Esophagus (tissue), 2 donors: Measurements from ENCODE around the gene SIN3A. TPM values are rescaled to one million over a fixed set of nuclear protein-coding genes. Genes with fewer than 3 reads are reported as not detected.
"Not testable (repeated sequence)": the region's sequence is repeated elsewhere in the genome, so short reads cannot be mapped to it uniquely, and the experiment has no call there.

ENCODE experiments used
- H3K27ac ChIP-seq, 2 donors: one replicate each; pipeline ENCODE4 v1.5.1; 2013; ENCODE audit warnings: low read depth in 2 of 2, mild to moderate bottlenecking in 2 of 2, inconsistent platforms in 1 of 2, low read length in 1 of 2, moderate library complexity in 1 of 2
- H3K27me3 ChIP-seq, 2 donors: one replicate each; pipeline ENCODE4 v1.6.1; 2013; ENCODE audit warnings: low read length in 2 of 2, control low read depth in 1 of 2, mild to moderate bottlenecking in 1 of 2; ENCODE audit not compliant: insufficient read depth in 2 of 2, control insufficient read depth in 1 of 2
- H3K36me3 ChIP-seq, 2 donors: one replicate each; pipeline ENCODE4 v1.6.1; 2013; ENCODE audit warnings: low read length in 1 of 2; ENCODE audit not compliant: control insufficient read depth in 2 of 2, insufficient read depth in 2 of 2
- H3K4me1 ChIP-seq, 2 donors: one replicate each; pipeline ENCODE4 v1.6.1; 2013; ENCODE audit warnings: low read length in 1 of 2; ENCODE audit not compliant: control insufficient read depth in 2 of 2, insufficient read depth in 2 of 2
- H3K4me3 ChIP-seq, 2 donors: one replicate each; pipeline ENCODE4 v1.5.1; 2013; ENCODE audit warnings: low read length in 2 of 2, mild to moderate bottlenecking in 2 of 2, low read depth in 1 of 2, moderate library complexity in 1 of 2
- H3K9me3 ChIP-seq, 2 donors: one replicate each; pipeline ENCODE4 v1.6.1; 2013; ENCODE audit warnings: mild to moderate bottlenecking in 2 of 2, low read depth in 1 of 2, low read length in 1 of 2, moderate library complexity in 1 of 2; ENCODE audit not compliant: control insufficient read depth in 2 of 2, insufficient read depth in 1 of 2
- WGBS, 2 donors: extraction: QIAGEN DNeasy Blood & Tissue Kit; methylation state at CpG; one replicate each; pipeline ENCODE4 v1.1.7; 2013; 5-methylcytosine and 5-hydroxymethylcytosine counted together
- polyA plus RNA-seq, 2 donors: library from polyadenylated mRNA; stranded (reverse); fragments of 200-250 nt; gene quantifications; one replicate each; pipeline ENCODE4 v1.2.3, GENCODE V29; 2013
- donor health status: healthy with polysubstance abuse.
- donor health status: Bipolar disorder and iron deficiency.

Gene SIN3A
- polyA plus RNA-seq, 2 donors = 7.2 to 10.4 TPM

DNA sequence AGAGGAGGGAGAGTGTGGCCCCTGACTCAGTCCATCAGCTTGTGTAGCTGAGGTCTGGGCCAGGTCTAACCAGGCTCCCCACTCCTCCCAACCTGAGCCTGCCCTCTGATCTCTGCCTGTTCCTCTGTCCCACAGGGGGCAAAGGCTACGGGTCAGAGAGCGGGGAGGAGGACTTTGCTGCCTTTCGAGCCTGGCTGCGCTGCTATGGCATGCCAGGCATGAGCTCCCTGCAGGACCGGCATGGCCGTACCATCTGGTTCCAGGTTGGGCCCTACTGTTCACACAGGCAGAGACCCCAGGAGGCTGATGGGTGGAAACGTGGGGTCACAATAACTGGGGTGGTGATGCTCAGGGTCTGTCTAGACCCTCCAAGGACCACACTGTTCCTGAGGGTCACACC lies 97.9 kb downstream of the SIN3A start:
- WGBS, 2 donors = 79 to 82% methylated on average over 7 of the region's 7 CpGs
- no peaks in the 10 kb centered on the region for H3K27me3 ChIP-seq
- no peak overlapping the region for H3K4me3 ChIP-seq
- H3K27ac ChIP-seq = no peak overlapping the region
- H3K9me3 ChIP-seq = no peaks in the 10 kb centered on the region
- peaks cover 6% of the 10 kb centered on the region in 2 donors for H3K4me1 ChIP-seq
- peaks cover 11 to 19% of the 10 kb centered on the region in 2 donors for H3K36me3 ChIP-seq

DNA sequence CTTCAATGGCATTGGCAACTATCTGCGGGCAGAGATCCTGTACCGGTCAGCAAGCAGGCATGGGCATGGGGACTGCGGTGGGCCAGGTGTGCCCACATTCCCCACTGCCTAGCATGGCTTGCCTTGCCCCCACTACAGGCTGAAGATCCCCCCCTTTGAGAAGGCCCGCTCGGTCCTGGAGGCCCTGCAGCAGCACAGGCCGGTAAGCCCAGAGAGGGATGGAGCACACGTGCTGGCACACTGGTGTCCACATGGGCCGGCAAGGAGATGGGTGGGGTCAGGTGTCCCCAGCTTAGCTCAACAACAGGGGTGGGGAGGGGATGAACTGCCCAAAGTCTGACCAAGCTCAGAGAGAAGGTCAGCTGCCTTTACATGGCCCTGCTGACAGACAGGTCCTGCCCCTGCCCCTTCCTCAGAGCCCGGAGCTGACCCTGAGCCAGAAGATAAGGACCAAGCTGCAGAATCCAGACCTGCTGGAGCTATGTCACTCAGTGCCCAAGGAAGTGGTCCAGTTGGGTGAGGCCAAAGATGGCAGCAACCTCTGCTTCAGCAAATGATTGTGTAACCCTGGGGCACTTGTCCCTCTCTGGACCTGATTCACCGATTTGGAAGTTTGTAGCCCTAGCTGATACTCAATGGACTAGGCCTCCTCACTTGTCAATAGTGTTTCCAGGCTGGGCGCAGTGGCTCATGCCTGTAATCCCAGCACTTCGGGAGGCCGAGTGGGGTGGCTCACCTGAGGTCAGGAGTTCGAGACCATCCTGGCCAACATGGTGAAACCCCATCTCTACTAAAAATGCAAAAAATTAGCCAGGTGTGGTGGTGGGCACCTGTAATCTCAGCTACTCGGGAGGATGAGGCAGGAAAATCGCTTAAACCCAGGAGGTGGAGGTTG lies 99.1 kb downstream of the SIN3A start:
- Histone ChIP-seq H3K4me3 (no peak overlapping the region), H3K27ac (no peak overlapping the region), H3K4me1 (peaks cover 7 to 8% of the 10 kb centered on the region in 2 donors), H3K36me3 (peaks cover 11 to 12% of the 10 kb centered on the region in 2 donors), H3K27me3 (no peaks in the 10 kb centered on the region), H3K9me3 (no peaks in the 10 kb centered on the region)
- 88 to 90% methylated on average over 16 of the region's 16 CpGs for WGBS, 2 donors

DNA sequence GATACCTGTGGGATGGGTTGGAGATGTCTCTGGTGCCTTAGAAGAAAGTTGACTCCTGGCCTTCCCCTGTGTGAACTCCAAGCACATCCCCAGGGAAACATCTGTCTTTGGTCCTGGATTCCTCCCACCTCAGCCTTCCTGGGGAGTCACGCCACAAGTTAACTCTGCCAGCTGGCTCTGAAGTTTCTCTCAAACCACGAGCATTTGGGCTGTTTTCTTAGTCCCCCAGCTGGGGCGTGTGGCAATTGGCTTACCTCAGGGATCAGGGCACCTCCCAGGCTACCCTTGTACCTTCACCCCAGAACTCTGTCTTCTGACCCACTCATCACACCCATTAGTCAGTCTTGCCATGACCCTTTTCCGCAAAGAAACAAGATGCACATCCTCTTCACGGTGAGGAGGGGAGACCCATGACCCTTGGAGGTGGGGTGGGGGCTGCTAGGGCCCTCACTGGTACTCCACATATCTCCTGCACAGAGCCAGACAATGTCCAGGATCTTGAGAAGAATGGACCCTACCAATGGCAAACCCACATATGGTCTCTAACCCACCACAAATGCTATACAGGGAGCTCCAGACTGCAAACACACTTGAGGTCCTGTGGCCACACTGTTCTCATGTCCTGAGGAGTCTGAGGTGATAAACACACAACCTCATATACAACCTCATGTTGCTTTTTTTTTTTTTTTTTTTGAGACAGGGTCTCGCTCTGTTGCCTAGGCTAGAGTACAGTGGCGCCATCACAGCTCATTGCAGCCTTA lies 100.7 kb downstream of the SIN3A start:
- Histone ChIP-seq H3K4me3 (no peak overlapping the region), H3K9me3 (no peaks in the 10 kb centered on the region), H3K36me3 (peaks cover 2 to 4% of the 10 kb centered on the region in 2 donors), H3K27ac (no peak overlapping the region), H3K27me3 (no peaks in the 10 kb centered on the region), H3K4me1 (peaks cover 7 to 8% of the 10 kb centered on the region in 2 donors)
- 76 to 82% methylated on average over 7 of the region's 7 CpGs for WGBS, 2 donors

DNA sequence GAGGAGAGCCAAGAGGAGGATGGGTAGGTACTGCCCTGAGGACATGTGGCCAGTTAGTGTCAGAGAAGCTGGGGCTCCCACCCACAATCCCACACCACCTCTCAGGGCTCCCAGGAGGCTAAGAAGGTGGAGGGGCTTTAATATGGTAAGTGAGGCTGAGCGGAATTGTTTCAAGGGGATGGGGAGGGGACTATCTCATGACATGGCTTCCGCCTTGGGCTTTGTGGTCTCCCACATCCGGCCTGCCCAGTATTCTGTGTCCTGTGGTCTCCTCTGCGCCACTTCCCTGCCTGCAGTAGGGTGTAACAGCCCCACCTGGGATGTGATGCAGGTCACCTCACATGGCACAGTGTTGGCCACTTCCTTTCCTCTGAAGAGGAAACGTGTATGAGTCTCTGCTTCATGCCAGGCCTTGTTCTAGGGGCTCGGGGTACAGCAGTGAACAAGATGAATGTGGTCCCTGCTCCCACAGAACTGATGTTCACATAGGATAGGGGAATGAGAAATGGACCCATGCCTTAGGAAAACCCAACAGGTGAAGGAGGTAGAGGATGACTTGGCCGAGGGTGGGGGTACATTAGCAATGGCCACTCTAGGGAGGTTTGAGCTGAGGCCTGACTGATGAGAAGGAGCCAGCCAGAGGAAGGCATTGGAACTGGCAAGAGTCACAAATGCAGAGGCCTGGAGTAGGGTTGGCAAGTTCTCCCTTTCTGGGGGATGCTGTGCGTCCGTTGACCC lies 101.5 kb downstream of the SIN3A start:
- 81% methylated on average over 9 of the region's 9 CpGs for WGBS, 2 donors
- no peaks in the 10 kb centered on the region for H3K9me3 ChIP-seq
- H3K36me3 ChIP-seq = peaks cover 2 to 4% of the 10 kb centered on the region in 2 donors
- H3K4me1 ChIP-seq = peaks cover 7 to 8% of the 10 kb centered on the region in 2 donors
- H3K4me3 ChIP-seq = no peak overlapping the region
- no peaks in the 10 kb centered on the region for H3K27me3 ChIP-seq
- no peak overlapping the region for H3K27ac ChIP-seq

DNA sequence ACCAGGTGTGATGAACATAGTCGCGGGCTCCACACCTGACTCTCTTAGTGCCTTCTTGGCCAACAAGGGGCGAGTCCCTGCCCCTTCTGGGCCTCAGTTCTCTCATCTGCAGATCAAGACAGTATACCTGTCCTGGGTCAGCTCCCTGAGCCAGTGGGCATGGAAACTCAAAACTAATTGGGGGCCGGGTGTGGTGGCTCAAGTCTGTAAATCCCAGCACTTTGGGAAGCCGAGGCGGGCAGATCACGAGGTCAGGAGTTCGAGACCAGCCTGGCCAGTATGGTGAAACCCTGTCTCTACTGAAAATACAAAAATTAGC lies 102.2 kb downstream of the SIN3A start:
- not testable (repeated sequence) for H3K27me3 ChIP-seq, H3K27ac ChIP-seq, H3K4me3 ChIP-seq, H3K4me1 ChIP-seq, H3K9me3 ChIP-seq, H3K36me3 ChIP-seq
- WGBS, 2 donors = 78 to 87% methylated on average over 8 of the region's 8 CpGs

DNA sequence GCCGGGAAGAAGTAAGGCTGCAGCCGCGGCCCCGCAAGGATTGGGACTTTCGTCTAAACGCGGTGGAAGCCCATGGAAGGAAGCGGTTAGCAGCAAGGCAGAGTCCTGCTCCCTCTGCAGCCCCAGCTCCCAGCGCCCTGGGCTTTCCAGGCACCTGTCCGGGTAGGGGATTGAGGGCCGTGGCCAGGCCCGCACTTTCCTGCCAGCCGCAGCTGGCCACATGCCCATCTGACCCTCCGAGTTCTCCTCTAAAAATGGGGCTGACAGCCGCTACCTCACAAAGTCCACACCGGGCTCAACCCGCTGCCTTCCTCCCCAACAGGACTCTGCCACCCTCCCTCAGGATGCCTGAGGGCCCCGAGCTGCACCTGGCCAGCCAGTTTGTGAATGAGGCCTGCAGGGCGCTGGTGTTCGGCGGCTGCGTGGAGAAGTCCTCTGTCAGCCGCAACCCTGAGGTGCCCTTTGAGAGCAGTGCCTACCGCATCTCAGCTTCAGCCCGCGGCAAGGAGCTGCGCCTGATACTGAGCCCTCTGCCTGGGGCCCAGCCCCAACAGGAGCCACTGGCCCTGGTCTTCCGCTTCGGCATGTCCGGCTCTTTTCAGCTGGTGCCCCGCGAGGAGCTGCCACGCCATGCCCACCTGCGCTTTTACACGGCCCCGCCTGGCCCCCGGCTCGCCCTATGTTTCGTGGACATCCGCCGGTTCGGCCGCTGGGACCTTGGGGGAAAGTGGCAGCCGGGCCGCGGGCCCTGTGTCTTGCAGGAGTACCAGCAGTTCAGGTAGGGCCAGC lies 102.7 kb downstream of the SIN3A start:
- H3K27ac ChIP-seq = peak overlapping the region in 1 of 2 donors; percentile 15
- no peaks in the 10 kb centered on the region for H3K27me3 ChIP-seq
- H3K9me3 ChIP-seq = no peaks in the 10 kb centered on the region
- H3K4me3 ChIP-seq = peak overlapping the region; percentile 81 to 86
- 33% methylated on average over 40 to 46 of the region's 46 CpGs for WGBS, 2 donors
- H3K36me3 ChIP-seq = no peaks in the 10 kb centered on the region
- peaks cover 7 to 8% of the 10 kb centered on the region in 2 donors for H3K4me1 ChIP-seq

DNA sequence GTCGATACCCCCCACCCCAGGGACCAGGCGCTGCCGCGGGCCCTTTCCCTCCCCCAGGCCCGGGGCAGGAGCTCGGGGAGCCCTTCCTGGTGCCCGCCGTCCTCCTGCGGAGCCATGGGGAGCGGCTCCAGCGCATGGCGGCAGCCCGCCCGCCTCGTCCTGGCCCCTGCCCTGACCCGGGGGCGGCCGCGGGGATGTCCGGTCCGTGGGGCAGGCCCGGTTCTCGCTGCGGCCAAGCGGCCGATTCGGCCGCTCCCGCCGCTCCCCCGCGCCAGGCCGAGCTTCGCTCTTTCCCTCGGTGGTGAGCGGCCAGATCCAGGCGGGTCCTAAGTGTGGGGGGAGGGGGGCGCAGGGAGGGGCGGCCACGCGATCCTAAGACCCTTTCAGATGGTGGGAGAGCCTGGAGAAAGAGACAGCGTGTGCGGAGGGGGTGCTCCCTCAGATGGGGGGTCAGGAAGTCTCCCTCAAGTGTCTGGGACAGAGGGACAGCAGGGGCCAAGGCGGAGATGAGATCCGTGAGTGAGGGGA lies 103.4 kb downstream of the SIN3A start:
- no peaks in the 10 kb centered on the region for H3K27me3 ChIP-seq
- H3K9me3 ChIP-seq = no peaks in the 10 kb centered on the region
- H3K4me3 ChIP-seq = peak overlapping the region; percentile 81 to 86
- peak overlapping the region; percentile 36 to 60 for H3K27ac ChIP-seq
- no peaks in the 10 kb centered on the region for H3K36me3 ChIP-seq
- H3K4me1 ChIP-seq = peaks cover 7 to 8% of the 10 kb centered on the region in 2 donors
- 2 to 3% methylated on average over 40 to 45 of the region's 45 CpGs for WGBS, 2 donors

DNA sequence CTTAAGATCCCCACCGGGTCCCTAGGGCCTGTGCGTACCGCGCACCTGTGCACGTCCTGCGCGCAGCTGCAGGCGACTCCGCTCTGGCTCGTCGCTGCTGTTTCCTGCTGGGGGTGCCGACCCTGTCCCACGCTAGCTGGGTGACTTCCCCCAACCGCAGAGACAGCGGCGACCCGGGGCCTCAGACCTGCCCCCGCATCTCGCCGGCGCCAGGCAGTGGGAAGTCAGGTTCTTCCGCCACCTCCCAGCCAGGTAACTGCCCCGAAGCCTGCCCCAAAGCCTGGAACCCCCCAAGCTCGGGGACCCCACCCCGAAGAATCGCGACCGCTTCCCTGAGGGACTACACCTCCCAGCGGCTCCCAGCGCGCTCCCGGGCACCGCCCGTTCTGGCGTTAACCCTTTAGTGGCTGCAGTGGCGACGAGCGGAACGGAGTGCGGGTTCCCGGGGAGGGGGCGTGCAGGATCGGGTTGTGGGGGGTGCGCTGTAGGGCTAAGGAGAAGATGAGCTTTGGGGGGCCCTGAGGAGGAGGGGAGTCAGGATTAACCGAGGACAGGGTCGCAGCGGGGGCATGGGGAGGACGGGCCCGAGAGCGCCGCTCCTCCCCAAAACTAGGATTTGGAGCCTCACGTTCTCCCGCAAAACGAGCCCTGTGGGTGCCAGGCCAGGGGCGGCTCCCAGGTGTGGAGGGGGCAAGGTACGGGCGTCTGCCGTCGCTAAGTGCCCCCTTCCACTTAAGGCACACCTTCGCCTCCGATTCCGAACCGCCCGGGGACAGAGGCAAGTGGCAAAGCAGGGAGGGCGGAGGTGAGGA lies 104.1 kb downstream of the SIN3A start:
- no peaks in the 10 kb centered on the region for H3K9me3 ChIP-seq
- peak overlapping the region; percentile 47 to 60 for H3K27ac ChIP-seq
- no peaks in the 10 kb centered on the region for H3K27me3 ChIP-seq
- H3K4me3 ChIP-seq = peak overlapping the region; percentile 81 to 86
- WGBS, 2 donors = 1 to 2% methylated on average over 63 to 65 of the region's 65 CpGs
- H3K4me1 ChIP-seq = peaks cover 7 to 8% of the 10 kb centered on the region in 2 donors
- H3K36me3 ChIP-seq = no peaks in the 10 kb centered on the region
